HepG2 (cell line): ENCODE data around the gene IHH. TPM values are rescaled to one million over a fixed set of nuclear protein-coding genes. Genes with fewer than 3 reads are reported as not detected.
A peak's percentile ranks its signal among the peaks of the same experiment; 100 is the strongest.

Experiments
- BRCA1 ChIP-seq: sonication (generic); formaldehyde crosslinking; IDR thresholded peaks from 2 replicates; pipeline ENCODE4 v1.4.0; 2020; ENCODE audit warnings: missing genetic modification reagents
- ERF ChIP-seq: IDR thresholded peaks from 2 replicates; pipeline ENCODE4 v1.6.1; 2018; ENCODE audit warnings: missing biosample characterization, missing genetic modification reagents
- GLI4 ChIP-seq: sonication (generic); formaldehyde crosslinking; IDR thresholded peaks from 2 replicates; pipeline ENCODE4 v1.5.1; 2020; ENCODE audit warnings: missing genetic modification reagents, mild to moderate bottlenecking, moderate library complexity, borderline replicate concordance
- GTF3A ChIP-seq: sonication (generic); formaldehyde crosslinking; conservative IDR thresholded peaks from 2 replicates; pipeline ENCODE4 v1.4.0; 2020; ENCODE audit warnings: mild to moderate bottlenecking, missing genetic modification reagents
- NFE2L2 ChIP-seq: fragments of 150-350 bp; IDR thresholded peaks from 2 replicates; pipeline ENCODE4 v1.6.1; 2014; ENCODE audit warnings: low read length
- RFXANK ChIP-seq: IDR thresholded peaks from 2 replicates; pipeline ENCODE4 v1.6.1; 2016
- TEAD2 ChIP-seq: sonication (generic); formaldehyde crosslinking; IDR thresholded peaks from 2 replicates; pipeline ENCODE4 v1.9.0; 2021; ENCODE audit warnings: missing genetic modification reagents
- ZBED4 ChIP-seq: sonication (generic); formaldehyde crosslinking; IDR thresholded peaks from 2 replicates; pipeline ENCODE4 v1.4.0; 2020; ENCODE audit warnings: missing genetic modification reagents, borderline replicate concordance
- ZKSCAN5 ChIP-seq: sonication (generic); formaldehyde crosslinking; IDR thresholded peaks from 2 replicates; pipeline ENCODE4 v1.5.1; 2020; ENCODE audit warnings: mild to moderate bottlenecking, missing genetic modification reagents
- ZNF350 ChIP-seq: sonication (generic); formaldehyde crosslinking; IDR thresholded peaks from 2 replicates; pipeline ENCODE4 v1.4.0; 2020; ENCODE audit warnings: mild to moderate bottlenecking, low read depth, missing genetic modification reagents, borderline replicate concordance
- ZNF576 ChIP-seq: sonication (generic); formaldehyde crosslinking; IDR thresholded peaks from 2 replicates; pipeline ENCODE4 v1.4.0; 2020; ENCODE audit warnings: mild to moderate bottlenecking, missing genetic modification reagents
- ZNF580 ChIP-seq: IDR thresholded peaks from 2 replicates; pipeline ENCODE4 v1.6.1; 2016; ENCODE audit warnings: low read depth, borderline replicate concordance
- ZNF687 ChIP-seq: sonication (generic); formaldehyde crosslinking; IDR thresholded peaks from 2 replicates; pipeline ENCODE4 v1.5.1; 2020; ENCODE audit warnings: mild to moderate bottlenecking, missing genetic modification reagents, moderate library complexity
- ZNF704 ChIP-seq: sonication (generic); formaldehyde crosslinking; IDR thresholded peaks from 2 replicates; pipeline ENCODE4 v1.8.1; 2023; ENCODE audit warnings: mild to moderate bottlenecking, inconsistent platforms, moderate library complexity, missing genetic modification reagents, borderline replicate concordance
- ZNF746 ChIP-seq: sonication (generic); formaldehyde crosslinking; IDR thresholded peaks from 2 replicates; pipeline ENCODE4 v1.8.0; 2022; ENCODE audit warnings: mild to moderate bottlenecking, missing genetic modification reagents
- ZSCAN22 ChIP-seq: sonication (generic); formaldehyde crosslinking; IDR thresholded peaks from 2 replicates; pipeline ENCODE4 v1.4.0; 2020; ENCODE audit warnings: mild to moderate bottlenecking, missing genetic modification reagents
- polyA plus RNA-seq, 8 experiments: library from polyadenylated mRNA; depleted of rRNA in 3 of 8; stranded (reverse) in 7 of 8; unstranded in 1 of 8; fragments of >200 nt; fragmentation: Illumina TruSeq in 4 of 8; extraction: Trizol in 4 of 8; gene quantifications; 2 replicates each; pipeline versions ENCODE4 v1.2.1 to v1.2.3, GENCODE V29; 2011 to 2016; ENCODE audit warnings: low read depth in 4 of 8, missing spikeins in 1 of 8, mixed read lengths in 1 of 8; ENCODE audit not compliant: insufficient read depth in 1 of 8
- total RNA-seq, 5 experiments: library from RNA; depleted of rRNA; stranded (reverse); fragments of >200 nt; fragmentation: Illumina TruSeq; extraction: Trizol; gene quantifications; 2 replicates each; pipeline ENCODE4 v1.2.3, GENCODE V29; 2016; ENCODE audit warnings: low read depth in 1 of 5
- TF ChIP-seq, protein P1 (sequence below): sonication (generic); formaldehyde crosslinking; IDR thresholded peaks from 2 replicates; pipeline ENCODE4 v1.5.1; 2020; ENCODE audit warnings: mild to moderate bottlenecking, missing genetic modification reagents

Gene IHH
- total and polyA plus RNA-seq, 2 of the 13 experiments (the other 11 are each of a cell fraction or from before 2014, with no cell fraction given) = 0.42 TPM; not detected in 1

GRCh38 chr2:219029829-219030165 is 30.9 kb downstream of the IHH start (continued):
- TF ChIP-seq ZKSCAN5 (CRISPR knock-in tag) = peak; percentile 43; the same call in 1 of the 2 replicates
- TF ChIP-seq BRCA1 (CRISPR knock-in tag) = no peak
- TF ChIP-seq NFE2L2 = no peak
- 0 out of 2 replicates have a peak, but pooled peaks have one; percentile 92 for TF ChIP-seq GTF3A
- TF ChIP-seq ZNF704 = no peak
- TF ChIP-seq ZNF350 (CRISPR knock-in tag) = no peak
- TF ChIP-seq, protein P1, sequence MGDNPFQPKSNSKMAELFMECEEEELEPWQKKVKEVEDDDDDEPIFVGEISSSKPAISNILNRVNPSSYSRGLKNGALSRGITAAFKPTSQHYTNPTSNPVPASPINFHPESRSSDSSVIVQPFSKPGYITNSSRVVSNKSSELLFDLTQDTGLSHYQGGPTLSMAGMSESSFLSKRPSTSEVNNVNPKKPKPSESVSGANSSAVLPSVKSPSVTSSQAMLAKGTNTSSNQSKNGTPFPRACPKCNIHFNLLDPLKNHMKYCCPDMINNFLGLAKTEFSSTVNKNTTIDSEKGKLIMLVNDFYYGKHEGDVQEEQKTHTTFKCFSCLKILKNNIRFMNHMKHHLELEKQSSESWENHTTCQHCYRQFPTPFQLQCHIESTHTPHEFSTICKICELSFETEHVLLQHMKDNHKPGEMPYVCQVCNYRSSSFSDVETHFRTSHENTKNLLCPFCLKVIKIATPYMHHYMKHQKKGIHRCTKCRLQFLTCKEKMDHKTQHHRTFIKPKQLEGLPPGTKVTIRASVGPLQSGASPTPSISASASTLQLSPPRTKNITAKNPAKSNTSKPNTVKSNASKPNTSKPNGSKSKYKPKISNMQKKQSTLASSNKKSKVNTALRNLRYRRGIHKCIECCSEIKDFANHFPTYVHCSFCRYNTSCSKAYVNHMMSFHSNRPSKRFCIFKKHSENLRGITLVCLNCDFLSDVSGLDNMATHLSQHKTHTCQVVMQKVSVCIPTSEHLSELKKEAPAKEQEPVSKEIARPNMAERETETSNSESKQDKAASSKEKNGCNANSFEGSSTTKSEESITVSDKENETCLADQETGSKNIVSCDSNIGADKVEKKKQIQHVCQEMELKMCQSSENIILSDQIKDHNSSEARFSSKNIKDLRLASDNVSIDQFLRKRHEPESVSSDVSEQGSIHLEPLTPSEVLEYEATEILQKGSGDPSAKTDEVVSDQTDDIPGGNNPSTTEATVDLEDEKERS (CRISPR knock-in tag) = no peak
- TF ChIP-seq TEAD2 (CRISPR knock-in tag) = no peak
- peak; percentile 70; the same call in 1 of the 2 replicates for TF ChIP-seq ERF
- TF ChIP-seq ZBED4 (CRISPR knock-in tag) = 0 out of 2 replicates have a peak, but pooled peaks have one; percentile 40
- no peak for TF ChIP-seq RFXANK (CRISPR knock-in tag)
- TF ChIP-seq GLI4 (CRISPR knock-in tag) = no peak
- no peak for TF ChIP-seq ZNF576 (CRISPR knock-in tag)
- no peak for TF ChIP-seq ZSCAN22 (CRISPR knock-in tag)
- TF ChIP-seq ZNF580 = 0 out of 2 replicates have a peak, but pooled peaks have one; percentile 34
- no peak for TF ChIP-seq ZNF746
- 0 out of 2 replicates have a peak, but pooled peaks have one; percentile 35 for TF ChIP-seq ZNF687
